Panc1 (cell line): Measurements from ENCODE around the gene C19orf81. TPM values are rescaled to one million over a fixed set of nuclear protein-coding genes. Genes with fewer than 3 reads are reported as not detected.
"Not testable (repeated sequence)": the region's sequence is repeated elsewhere in the genome, so short reads cannot be mapped to it uniquely, and the experiment has no call there.

ENCODE experiments used
- ATAC-seq: fragments of 200-7000 bp; cut with Tn5 transposase; 2 replicates; pipeline ENCODE4 v1.9.1; 2020; ENCODE audit warnings: mild to moderate bottlenecking, moderate library complexity
- BruUV-seq: library from RNA; stranded (reverse); fragments of 400-500 nt; replicated peaks from 2 replicates; lab custom pipeline; 2021; lab: Mats Ljungman, UMichigan
- CTCF ChIA-PET: fragments of 300-600 bp; sonication (Branson Sonifier 250); formaldehyde crosslinking; loops from one replicate; lab custom pipeline; 2022; ENCODE audit warnings: antibody characterized with exemption; lab: Charles Lee
- POLR2A ChIA-PET: fragments of 300-600 bp; sonication (Branson Sonifier 250); formaldehyde crosslinking; loops from one replicate; lab custom pipeline; 2022; ENCODE audit warnings: antibody characterized with exemption; lab: Charles Lee
- DNase-seq: peaks from one replicate; pipeline ENCODE4 v3.0.0-alpha.2; 2010; ENCODE audit warnings: low read depth, low spot score
- H3K27ac ChIP-seq: 2 replicates; pipeline ENCODE4 v1.5.1; 2011; ENCODE audit warnings: mild to moderate bottlenecking, low read length, inconsistent platforms
- H3K27me3 ChIP-seq: fragments of 200-500 bp; sonication (Bioruptor generic); 2 replicates; pipeline ENCODE4 v1.6.0; 2014; ENCODE audit warnings: low read length, inconsistent platforms; ENCODE audit not compliant: control insufficient read depth, insufficient read depth
- H3K36me3 ChIP-seq: fragments of 200-500 bp; sonication (Bioruptor generic); 2 replicates; pipeline ENCODE4 v1.5.1; 2014; ENCODE audit warnings: inconsistent platforms, mild to moderate bottlenecking, low read length, moderate library complexity; ENCODE audit not compliant: control insufficient read depth, insufficient read depth
- H3K4me1 ChIP-seq: 2 replicates; pipeline ENCODE4 v1.5.1; 2011; ENCODE audit warnings: inconsistent platforms, mild to moderate bottlenecking, low read length, moderate library complexity; ENCODE audit not compliant: control insufficient read depth, insufficient read depth
- H3K4me3 ChIP-seq, 2 experiments: 2 replicates each; pipeline ENCODE4 v1.5.1; 2011 to 2012; ENCODE audit warnings: low read depth in 2 of 2, low read length in 2 of 2, mild to moderate bottlenecking in 2 of 2, inconsistent platforms in 1 of 2, moderate library complexity in 1 of 2
- H3K9me3 ChIP-seq: fragments of 200-500 bp; sonication (Bioruptor generic); 2 replicates; pipeline ENCODE4 v1.5.1; 2014; ENCODE audit warnings: low read depth, mild to moderate bottlenecking, inconsistent platforms, low read length, moderate library complexity; ENCODE audit not compliant: control insufficient read depth, insufficient read depth
- POLR2AphosphoS5 ChIP-seq: IDR thresholded peaks from 2 replicates; pipeline ENCODE4 v1.6.1; 2012; ENCODE audit warnings: mild to moderate bottlenecking, low read depth, low read length, moderate library complexity
- SIN3A ChIP-seq: IDR thresholded peaks from 2 replicates; pipeline ENCODE4 v1.6.1; 2012; ENCODE audit warnings: low read depth, mild to moderate bottlenecking, low read length, moderate library complexity, borderline replicate concordance; ENCODE audit not compliant: insufficient read depth
- TCF7L2 ChIP-seq: IDR thresholded peaks from 2 replicates; pipeline ENCODE4 v1.6.1; 2011; ENCODE audit warnings: mild to moderate bottlenecking, low read depth, low read length, inconsistent platforms
- in situ Hi-C: cut with HindIII; loops from 2 replicates; pipeline ENCODE4 v1.10.0; 2016; ENCODE audit warnings: low sequenced_read_pairs, low pct_unique_long_range_greater_than_20kb
- intact Hi-C: fragments of 100-400 bp; cut with micrococcal nuclease; formaldehyde crosslinking; loops from one replicate; pipeline ENCODE4 v1.10.0; 2022; ENCODE audit not compliant: unreplicated experiment
- total RNA-seq: library from RNA; stranded (reverse); gene quantifications from one replicate; pipeline ENCODE4 v1.2.1, GENCODE V29; 2021; ENCODE audit not compliant: unreplicated experiment
- TF ChIP-seq, protein P1 (sequence below): fragments of 450-650 bp; IDR thresholded peaks from 2 replicates; pipeline ENCODE4 v1.5.1; 2017; ENCODE audit warnings: mild to moderate bottlenecking
- TF ChIP-seq, protein P2 (sequence below), 2 experiments: IDR thresholded peaks; 2 replicates each; pipeline ENCODE4 v1.6.1; 2011 to 2012; ENCODE audit warnings: low read depth in 2 of 2, control low read depth in 1 of 2, low read length in 1 of 2, mild to moderate bottlenecking in 1 of 2, moderate library complexity in 1 of 2; ENCODE audit not compliant: insufficient read depth in 1 of 2

Gene C19orf81
- total RNA-seq, 1 experiment from 2014 or later: 0.98 TPM

DNA sequence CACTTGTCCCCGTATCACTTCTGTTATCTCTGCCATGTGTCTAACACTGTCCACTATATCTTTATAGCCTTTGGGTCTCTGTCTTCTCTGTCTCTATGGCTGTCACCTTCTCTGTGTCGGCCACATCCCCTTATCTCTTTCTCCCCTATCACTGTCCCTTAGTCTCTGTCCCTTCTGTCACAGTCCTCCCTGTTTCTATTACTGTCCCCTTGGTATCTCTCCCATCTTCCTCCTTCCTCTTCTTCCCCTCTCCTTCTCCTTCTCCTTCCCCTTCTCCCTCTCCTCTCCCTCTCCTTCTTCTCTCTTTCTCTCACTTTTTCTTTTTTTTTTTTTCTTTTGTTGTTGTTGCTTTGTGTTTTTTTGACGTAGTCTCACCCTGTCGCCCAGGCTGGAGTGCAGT is 46.3 kb upstream of the C19orf81 start:
- intact Hi-C loops: no loop called here
- ATAC-seq (no peak), DNase-seq (no peak)
- no peak overlapping the region for H3K4me3 ChIP-seq
- no peaks in the 10 kb centered on the region for H3K4me1 ChIP-seq
- in situ Hi-C loops: no loop called here
- no TSS peak for BruUV-seq
- H3K9me3 ChIP-seq: no peaks in the 10 kb centered on the region
- CTCF ChIA-PET: no interaction called here
- no peaks in the 10 kb centered on the region for H3K36me3 ChIP-seq
- TF ChIP-seq TCF7L2 (no peak), SIN3A (no peak), POLR2AphosphoS5 (no peak)
- TF ChIP-seq, protein P1, sequence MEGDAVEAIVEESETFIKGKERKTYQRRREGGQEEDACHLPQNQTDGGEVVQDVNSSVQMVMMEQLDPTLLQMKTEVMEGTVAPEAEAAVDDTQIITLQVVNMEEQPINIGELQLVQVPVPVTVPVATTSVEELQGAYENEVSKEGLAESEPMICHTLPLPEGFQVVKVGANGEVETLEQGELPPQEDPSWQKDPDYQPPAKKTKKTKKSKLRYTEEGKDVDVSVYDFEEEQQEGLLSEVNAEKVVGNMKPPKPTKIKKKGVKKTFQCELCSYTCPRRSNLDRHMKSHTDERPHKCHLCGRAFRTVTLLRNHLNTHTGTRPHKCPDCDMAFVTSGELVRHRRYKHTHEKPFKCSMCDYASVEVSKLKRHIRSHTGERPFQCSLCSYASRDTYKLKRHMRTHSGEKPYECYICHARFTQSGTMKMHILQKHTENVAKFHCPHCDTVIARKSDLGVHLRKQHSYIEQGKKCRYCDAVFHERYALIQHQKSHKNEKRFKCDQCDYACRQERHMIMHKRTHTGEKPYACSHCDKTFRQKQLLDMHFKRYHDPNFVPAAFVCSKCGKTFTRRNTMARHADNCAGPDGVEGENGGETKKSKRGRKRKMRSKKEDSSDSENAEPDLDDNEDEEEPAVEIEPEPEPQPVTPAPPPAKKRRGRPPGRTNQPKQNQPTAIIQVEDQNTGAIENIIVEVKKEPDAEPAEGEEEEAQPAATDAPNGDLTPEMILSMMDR: no peak
- TF ChIP-seq, protein P2, sequence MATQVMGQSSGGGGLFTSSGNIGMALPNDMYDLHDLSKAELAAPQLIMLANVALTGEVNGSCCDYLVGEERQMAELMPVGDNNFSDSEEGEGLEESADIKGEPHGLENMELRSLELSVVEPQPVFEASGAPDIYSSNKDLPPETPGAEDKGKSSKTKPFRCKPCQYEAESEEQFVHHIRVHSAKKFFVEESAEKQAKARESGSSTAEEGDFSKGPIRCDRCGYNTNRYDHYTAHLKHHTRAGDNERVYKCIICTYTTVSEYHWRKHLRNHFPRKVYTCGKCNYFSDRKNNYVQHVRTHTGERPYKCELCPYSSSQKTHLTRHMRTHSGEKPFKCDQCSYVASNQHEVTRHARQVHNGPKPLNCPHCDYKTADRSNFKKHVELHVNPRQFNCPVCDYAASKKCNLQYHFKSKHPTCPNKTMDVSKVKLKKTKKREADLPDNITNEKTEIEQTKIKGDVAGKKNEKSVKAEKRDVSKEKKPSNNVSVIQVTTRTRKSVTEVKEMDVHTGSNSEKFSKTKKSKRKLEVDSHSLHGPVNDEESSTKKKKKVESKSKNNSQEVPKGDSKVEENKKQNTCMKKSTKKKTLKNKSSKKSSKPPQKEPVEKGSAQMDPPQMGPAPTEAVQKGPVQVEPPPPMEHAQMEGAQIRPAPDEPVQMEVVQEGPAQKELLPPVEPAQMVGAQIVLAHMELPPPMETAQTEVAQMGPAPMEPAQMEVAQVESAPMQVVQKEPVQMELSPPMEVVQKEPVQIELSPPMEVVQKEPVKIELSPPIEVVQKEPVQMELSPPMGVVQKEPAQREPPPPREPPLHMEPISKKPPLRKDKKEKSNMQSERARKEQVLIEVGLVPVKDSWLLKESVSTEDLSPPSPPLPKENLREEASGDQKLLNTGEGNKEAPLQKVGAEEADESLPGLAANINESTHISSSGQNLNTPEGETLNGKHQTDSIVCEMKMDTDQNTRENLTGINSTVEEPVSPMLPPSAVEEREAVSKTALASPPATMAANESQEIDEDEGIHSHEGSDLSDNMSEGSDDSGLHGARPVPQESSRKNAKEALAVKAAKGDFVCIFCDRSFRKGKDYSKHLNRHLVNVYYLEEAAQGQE (IDR thresholded peaks at IDR 0.05; ENCODE audit: insufficient read depth in 1 of 2, low read depth in 2 of 2, low read length in 1 of 2): no peak
- POLR2A ChIA-PET: no interaction called here
- no peak overlapping the region for H3K27ac ChIP-seq
- H3K27me3 ChIP-seq: peaks cover 2% of the 10 kb centered on the region

DNA sequence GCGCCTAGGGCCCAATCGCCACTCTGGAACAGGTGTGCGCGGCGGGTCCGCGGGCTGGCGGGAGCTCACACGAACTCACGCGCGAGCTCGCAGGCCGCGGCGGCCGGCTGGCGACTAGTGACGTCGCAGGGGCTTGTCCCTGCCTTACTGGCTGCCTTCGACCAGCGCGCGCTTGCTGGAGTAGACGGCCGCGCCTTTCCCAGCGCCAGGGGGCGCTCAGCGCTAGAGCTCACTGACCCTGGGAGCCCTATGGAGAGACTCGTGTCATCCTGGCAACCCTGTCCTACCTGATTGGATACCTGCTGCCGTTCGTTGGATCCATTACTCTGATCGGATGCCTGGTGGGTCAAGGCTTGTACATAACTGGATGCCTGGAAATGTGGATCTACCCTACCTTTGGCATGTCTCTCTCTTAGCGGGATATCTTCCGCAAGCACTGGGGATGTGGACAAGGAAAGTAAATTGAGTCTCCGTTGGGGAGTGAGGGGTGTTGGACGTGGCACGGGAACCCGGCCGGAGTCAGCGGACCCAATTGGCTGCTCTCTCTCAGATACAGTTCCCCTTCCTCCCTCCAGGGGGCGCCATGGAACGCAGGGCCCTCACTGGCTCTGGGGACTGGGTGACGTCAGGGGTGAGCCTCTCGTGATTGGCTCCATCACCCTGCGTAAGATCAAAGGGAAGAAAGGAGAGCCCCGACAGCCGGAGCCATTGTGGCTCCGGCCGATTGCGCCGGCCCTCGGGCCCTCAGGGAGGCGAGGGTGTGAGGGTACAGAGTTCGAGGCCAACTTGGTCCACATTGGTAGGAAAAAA is 44.8 kb upstream of the C19orf81 start:
- POLR2A ChIA-PET, ATAC-seq, H3K4me1 ChIP-seq, in situ Hi-C loops, H3K4me3 ChIP-seq, H3K9me3 ChIP-seq, H3K27ac ChIP-seq, intact Hi-C loops, BruUV-seq, DNase-seq, H3K36me3 ChIP-seq, H3K27me3 ChIP-seq, CTCF ChIA-PET: not testable (repeated sequence)
